Tracheal epithelial cell (primary cell): ENCODE measurements around the gene USP34. TPM values are rescaled to one million over a fixed set of nuclear protein-coding genes. Genes with fewer than 3 reads are reported as not detected.

Experiments
- total RNA-seq: library from RNA; depleted of rRNA; stranded (reverse); fragments of >200 nt; gene quantifications from 2 replicates; pipeline ENCODE4 v1.2.1, GENCODE V29; 2014

The USP34 gene
- total RNA-seq = 81.7 and 82.5 TPM in 2 replicates

GRCh38 chr2:61470965-61471904 is at the start of gene USP34:
Gene USP34, minus strand, starts transcription at chr2:61471087. Its CDS starts 395 bp downstream, at chr2:61470692.

DNA sequence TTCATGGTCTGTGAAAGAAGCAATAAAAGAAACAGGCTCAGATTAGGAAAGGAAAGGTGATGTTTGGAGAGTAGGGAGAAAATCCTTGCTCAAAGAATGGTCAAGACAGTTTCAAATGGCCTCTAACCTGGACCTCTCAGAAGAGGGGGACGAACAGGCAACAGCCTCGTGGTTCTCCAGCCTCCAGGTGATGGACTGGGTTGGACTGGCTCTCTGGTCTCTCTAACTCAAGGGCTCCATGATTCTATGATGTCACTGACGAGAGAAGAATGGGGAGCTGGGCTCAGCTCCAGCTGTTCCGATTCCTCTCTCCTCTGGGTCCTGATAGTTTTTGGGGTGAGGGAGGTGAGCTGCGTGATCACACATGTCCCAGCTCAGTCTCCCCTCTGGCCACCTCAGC is 309.0 kb downstream of the USP34 start, which contains the start of gene C2orf74:
TSS of gene C2orf74 (plus strand) at position 301 of the 400 bp plus-strand sequence. CDS start 327 bp downstream, outside the sequence.

Other genes starting within 250 kb of the USP34 start
- 140 and 198 TPM in 2 replicates for gene XPO1, start 67.3 kb upstream of the USP34 start, total RNA-seq